ENCODE results near the gene WDPCP. TPM values are rescaled to one million over a fixed set of nuclear protein-coding genes. Genes with fewer than 3 reads are reported as not detected.

Gene WDPCP
- total RNA-seq, 1 donor from 2014 or later: 5.2 TPM

DNA sequence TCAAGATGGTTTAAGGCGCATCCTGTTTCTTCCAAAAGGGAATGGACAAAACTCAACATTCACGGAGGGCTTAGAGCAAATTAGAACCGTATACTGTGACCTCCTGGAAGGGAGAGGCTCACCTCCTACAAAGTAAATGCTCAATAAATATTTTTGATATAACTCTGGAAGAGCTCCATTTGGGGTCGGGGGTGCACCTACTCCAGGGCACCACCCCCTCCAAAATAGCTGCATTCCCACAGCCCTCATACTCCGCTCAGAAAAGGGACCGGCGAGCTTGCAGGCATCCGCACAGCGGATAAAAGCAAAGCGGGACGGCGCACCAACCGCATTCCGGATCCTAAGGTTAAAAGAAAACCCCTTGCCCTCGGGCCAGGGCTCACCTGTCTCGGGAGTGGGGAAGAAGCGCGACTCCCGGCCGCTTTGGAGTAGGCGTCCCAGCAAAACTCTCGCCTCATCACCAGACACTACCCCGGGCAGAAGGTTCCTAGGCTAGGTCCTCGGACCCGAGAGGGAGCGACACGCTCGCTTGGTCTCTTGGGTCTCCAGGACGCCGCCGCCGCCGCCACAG lies 378 bp downstream of the WDPCP start:
- Histone ChIP-seq H3K27ac (peak overlapping the region; percentile 88), H3K4me1 (peaks cover 5 to 16% of the 10 kb centered on the region in 2 donors), H3K27me3 (no peaks in the 10 kb centered on the region), H3K4me3 (peak overlapping the region; percentile 66 to 83), H3K9me3 (no peaks in the 10 kb centered on the region), H3K36me3 (no peaks in the 10 kb centered on the region)
- DNase-seq (ENCODE audit: low spot score in 2 of 2): no peak
- TF ChIP-seq, protein P1, sequence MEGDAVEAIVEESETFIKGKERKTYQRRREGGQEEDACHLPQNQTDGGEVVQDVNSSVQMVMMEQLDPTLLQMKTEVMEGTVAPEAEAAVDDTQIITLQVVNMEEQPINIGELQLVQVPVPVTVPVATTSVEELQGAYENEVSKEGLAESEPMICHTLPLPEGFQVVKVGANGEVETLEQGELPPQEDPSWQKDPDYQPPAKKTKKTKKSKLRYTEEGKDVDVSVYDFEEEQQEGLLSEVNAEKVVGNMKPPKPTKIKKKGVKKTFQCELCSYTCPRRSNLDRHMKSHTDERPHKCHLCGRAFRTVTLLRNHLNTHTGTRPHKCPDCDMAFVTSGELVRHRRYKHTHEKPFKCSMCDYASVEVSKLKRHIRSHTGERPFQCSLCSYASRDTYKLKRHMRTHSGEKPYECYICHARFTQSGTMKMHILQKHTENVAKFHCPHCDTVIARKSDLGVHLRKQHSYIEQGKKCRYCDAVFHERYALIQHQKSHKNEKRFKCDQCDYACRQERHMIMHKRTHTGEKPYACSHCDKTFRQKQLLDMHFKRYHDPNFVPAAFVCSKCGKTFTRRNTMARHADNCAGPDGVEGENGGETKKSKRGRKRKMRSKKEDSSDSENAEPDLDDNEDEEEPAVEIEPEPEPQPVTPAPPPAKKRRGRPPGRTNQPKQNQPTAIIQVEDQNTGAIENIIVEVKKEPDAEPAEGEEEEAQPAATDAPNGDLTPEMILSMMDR (IDR thresholded peaks at IDR 0.05): no peak
- intact Hi-C loops (cut with DNase I): loop anchor here (1.0 to 10.0 kb wide), 8 partner anchors 254 to 1639 kb away; partner anchors contain the start of genes ACTR2, CEP68, EHBP1 and LGALSL

DNA sequence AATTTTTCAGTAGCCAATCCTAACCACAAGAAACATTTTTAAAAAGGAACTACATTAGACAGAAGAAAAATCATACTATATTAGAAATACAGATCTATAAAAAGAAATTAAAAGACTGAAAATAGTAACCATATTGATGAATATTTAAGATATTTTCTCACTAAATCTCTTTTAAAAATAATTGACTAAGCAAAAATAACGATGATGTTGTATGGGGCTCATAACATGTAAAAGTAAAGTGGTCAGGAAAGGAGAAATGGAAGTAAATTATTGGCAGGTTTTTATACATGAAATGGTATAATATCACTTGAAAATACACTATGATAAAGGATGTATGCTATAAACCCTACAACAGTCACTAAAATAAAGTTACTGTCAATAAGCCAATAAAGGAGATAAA lies 5.4 kb downstream of the WDPCP start:
- Histone ChIP-seq H3K27me3 (no peaks in the 10 kb centered on the region), H3K4me1 (no peaks in the 10 kb centered on the region), H3K27ac (no peak overlapping the region), H3K9me3 (no peaks in the 10 kb centered on the region), H3K36me3 (no peaks in the 10 kb centered on the region), H3K4me3 (no peak overlapping the region)
- TF ChIP-seq, protein P1 (IDR thresholded peaks at IDR 0.05): no peak
- DNase-seq (ENCODE audit: low spot score in 2 of 2): no peak
- intact Hi-C loops (cut with DNase I): loop anchor here (10.0 kb wide), 2 partner anchors 292 to 872 kb away; partner anchors contain the start of gene LGALSL

DNA sequence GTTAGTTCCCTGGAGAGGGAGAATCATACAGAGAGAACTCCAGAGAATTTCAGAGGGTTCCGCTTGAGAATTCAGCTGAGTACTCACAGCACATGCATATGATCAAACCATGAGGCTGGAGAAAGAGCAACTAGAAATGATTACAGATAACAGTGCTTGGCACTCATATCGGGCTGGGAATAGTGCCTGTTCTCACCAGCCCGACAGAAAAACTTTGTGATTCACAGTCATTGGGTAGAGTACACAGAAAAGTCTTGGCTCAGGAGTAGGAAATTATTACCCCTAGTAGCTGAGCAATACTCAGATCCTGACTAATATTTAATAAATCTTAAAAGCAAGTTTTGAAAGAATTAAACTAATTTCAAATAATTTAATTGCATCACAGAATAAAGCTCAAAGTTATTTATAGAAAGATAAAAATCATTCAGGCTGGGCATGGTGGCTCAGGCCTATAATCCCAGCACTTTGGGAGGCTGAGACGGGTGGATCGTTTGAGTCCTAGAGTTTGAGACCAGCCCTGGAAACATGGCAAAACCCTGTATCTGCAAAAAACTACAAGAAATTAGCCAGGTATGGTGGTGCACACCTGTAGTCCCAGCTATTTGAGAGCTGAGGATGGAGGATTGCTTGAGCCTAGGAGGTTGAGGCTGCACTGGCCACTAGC lies 6.8 kb downstream of the WDPCP start:
- H3K9me3 ChIP-seq: no peaks in the 10 kb centered on the region
- intact Hi-C loops (cut with DNase I): loop anchor here (10.0 kb wide), 2 partner anchors 293 to 873 kb away; partner anchors contain the start of gene LGALSL
- TF ChIP-seq, protein P1 (IDR thresholded peaks at IDR 0.05): no peak
- DNase-seq (ENCODE audit: low spot score in 2 of 2): peak in 1 of 2 donors; percentile 89
- H3K36me3 ChIP-seq: no peaks in the 10 kb centered on the region
- peak overlapping the region; percentile 74 to 83 for H3K27ac ChIP-seq
- H3K27me3 ChIP-seq: no peaks in the 10 kb centered on the region
- H3K4me1 ChIP-seq: no peaks in the 10 kb centered on the region
- H3K4me3 ChIP-seq: peak overlapping the region in 1 of 2 donors; percentile 33

- TF ChIP-seq, protein P1 (IDR thresholded peaks at IDR 0.05): no peak
- intact Hi-C loops (cut with DNase I): loop anchor here (10.0 kb wide), 2 partner anchors 294 to 874 kb away; partner anchors contain the start of gene LGALSL
- H3K9me3 ChIP-seq: no peaks in the 10 kb centered on the region
- H3K27ac ChIP-seq: peak overlapping the region; percentile 74 to 83
- H3K4me3 ChIP-seq: peak overlapping the region in 1 of 2 donors; percentile 33
- no peaks in the 10 kb centered on the region for H3K36me3 ChIP-seq
- no peaks in the 10 kb centered on the region for H3K4me1 ChIP-seq
- H3K27me3 ChIP-seq: no peaks in the 10 kb centered on the region
- DNase-seq (ENCODE audit: low spot score in 2 of 2): no peak
These were observed 7.5 kb downstream of the WDPCP start for GRCh38 chr2:63580651-63581297.

DNA sequence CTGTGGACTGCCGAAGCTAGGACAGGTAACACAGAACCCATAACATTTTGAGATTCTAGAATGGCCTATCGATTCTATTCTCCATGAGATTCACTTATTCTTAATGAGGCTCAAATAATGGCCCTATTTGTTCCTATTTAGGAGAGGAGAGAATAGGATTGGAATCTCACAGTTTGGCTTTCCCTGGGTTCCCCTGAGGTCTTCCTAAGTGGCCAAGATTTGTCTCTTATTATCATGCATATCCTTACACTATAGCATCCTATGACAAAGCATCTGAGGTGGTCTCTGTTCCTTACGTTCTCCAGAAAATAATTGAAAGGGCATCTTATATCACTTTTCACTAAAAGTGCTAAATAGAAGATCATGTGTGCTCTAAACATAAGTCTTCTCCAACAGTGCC lies 9.5 kb downstream of the WDPCP start:
- Histone ChIP-seq H3K9me3 (no peaks in the 10 kb centered on the region), H3K27me3 (no peaks in the 10 kb centered on the region), H3K36me3 (no peaks in the 10 kb centered on the region), H3K4me1 (no peaks in the 10 kb centered on the region), H3K4me3 (no peak overlapping the region), H3K27ac (no peak overlapping the region)
- intact Hi-C loops (cut with DNase I): no loop called here
- TF ChIP-seq, protein P1 (IDR thresholded peaks at IDR 0.05): no peak
- no peak for DNase-seq (ENCODE audit: low spot score in 2 of 2)
